NCI-H748 (cell line): ENCODE data around the gene ARHGAP15.

Source experiments
- DNase-seq: peaks from one replicate; lab custom pipeline; 2025; ENCODE audit not compliant: unreplicated experiment; lab: John Stamatoyannopoulos, UW

The ARHGAP15 gene

GRCh38 chr2:143219266-143219665, 90.0 kb downstream of the ARHGAP15 start:
- no peak for DNase-seq

DNA sequence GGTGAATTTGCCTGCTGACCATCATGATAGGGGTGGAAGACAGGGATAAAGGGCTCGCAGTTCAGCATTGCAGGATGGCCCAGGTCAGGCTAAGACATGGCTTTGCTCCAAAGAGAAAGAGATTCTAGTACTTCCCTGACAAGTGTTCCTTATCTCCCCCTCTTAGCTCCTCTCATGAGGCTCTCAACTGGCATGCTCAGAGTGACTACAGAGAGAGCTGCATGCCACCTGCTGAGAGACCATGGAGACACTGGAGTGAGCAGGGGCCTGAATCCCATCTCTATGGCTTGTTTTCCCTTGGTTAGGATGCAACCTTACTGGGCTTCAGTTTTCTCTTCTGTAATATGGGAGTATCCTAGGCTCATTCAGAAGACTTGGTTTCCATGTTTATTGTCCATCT, 94.3 kb downstream of the ARHGAP15 start:
- DNase-seq = no peak

DNA sequence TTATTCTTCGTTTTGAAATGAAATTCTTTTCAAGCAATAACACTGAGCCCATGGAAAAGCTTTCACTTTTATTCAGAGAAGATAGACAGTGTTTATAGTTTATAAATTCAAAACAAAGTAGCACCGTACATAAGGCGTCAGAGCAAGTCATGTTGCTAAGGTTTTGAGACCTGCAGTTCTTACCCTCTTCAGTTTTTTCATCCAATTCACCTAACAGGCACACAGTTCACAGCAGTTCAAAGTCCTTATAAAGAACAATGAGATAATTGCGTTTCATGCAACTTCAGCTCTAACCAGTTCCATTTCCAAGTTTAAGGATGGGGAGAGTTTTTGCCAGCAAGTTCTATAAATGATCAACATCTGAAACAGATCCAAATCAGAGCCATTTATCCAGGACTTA, 96.7 kb downstream of the ARHGAP15 start:
- DNase-seq = no peak

GRCh38 chr2:143226714-143227541, 97.7 kb downstream of the ARHGAP15 start:
- no peak for DNase-seq

- no peak for DNase-seq
Measured at GRCh38 chr2:143229411-143229810, 100.2 kb downstream of the ARHGAP15 start.

GRCh38 chr2:143229952-143230351, 100.7 kb downstream of the ARHGAP15 start:
- no peak for DNase-seq

- DNase-seq = no peak
Measured at GRCh38 chr2:143230506-143231253, 101.5 kb downstream of the ARHGAP15 start.

GRCh38 chr2:143231254-143231645, 102.0 kb downstream of the ARHGAP15 start:
- DNase-seq = no peak

DNA sequence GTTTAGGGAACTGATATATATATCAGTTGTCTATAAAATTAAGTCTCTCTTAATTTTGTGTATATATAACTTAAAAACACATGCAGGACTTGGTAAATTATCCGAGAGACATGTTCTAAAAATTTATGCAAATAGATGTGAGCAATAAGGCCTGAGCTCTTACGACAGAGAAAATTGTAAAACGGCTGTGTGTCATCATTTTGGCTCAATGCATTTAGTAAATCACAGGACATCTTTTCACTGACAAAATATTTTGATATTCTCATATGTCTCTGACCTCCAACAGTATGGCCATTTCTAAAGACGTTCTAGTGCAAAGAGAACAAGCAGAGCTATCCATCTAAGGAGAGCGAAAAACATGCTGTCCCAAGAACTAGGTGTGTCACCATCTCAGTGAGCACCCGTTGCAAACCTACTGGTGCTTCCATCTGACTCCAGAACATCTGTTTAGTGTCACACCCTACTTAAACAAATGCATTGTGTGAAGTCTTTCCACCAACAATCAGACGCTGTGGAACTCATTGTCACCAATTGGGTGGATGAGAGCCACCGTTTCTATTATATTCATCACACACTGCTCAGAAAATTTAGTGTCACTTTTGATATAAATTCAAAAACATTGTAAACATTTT, 108.0 kb downstream of the ARHGAP15 start:
- DNase-seq = no peak

GRCh38 chr2:143241403-143242088, 112.3 kb downstream of the ARHGAP15 start:
- DNase-seq = no peak

- DNase-seq = no peak
Measured at GRCh38 chr2:143246246-143246645, 117.0 kb downstream of the ARHGAP15 start.

- DNase-seq = no peak
Measured at GRCh38 chr2:143246815-143247744, 117.9 kb downstream of the ARHGAP15 start.

GRCh38 chr2:143248631-143249030, 119.4 kb downstream of the ARHGAP15 start:
- DNase-seq = peak; percentile 24

GRCh38 chr2:143251681-143252080, 122.5 kb downstream of the ARHGAP15 start:
- no peak for DNase-seq

DNA sequence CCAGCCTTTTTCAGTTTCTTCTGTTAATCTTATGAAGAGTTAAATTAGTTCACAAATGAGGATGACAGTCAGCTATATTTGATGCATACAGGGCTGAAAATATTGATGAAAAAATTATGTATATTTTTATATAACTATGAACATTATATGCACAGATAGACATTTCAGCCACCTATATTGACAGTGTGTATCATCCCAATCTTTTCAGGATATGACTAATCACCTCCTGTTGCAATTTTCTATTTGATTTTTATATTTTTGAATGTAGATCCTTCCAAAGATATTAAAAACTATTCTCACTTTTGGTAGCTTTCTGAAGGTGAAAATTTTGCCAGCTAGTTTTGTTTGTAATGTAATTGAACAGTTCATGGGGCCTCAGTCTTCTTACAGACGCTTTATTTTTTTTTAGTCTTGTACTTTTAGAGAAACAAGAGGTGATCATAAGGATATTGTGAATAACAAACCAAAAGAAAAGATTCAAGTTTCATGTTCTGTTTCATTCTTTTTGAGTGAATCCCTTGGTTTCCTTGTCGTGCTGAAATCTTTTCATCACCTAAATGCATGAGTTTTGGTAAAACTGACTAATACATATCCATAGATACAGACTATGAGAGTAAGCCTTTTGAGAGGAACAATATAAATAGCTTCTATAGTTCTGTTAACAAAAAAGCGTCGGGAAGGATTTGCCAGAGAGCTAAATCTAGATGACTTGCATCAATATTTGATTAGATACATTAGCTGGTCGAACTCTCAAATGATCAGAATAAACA, 123.1 kb downstream of the ARHGAP15 start:
- no peak for DNase-seq

GRCh38 chr2:143254110-143254509, 124.9 kb downstream of the ARHGAP15 start:
- DNase-seq = no peak

GRCh38 chr2:143255086-143255485, 125.9 kb downstream of the ARHGAP15 start:
- DNase-seq = no peak

DNA sequence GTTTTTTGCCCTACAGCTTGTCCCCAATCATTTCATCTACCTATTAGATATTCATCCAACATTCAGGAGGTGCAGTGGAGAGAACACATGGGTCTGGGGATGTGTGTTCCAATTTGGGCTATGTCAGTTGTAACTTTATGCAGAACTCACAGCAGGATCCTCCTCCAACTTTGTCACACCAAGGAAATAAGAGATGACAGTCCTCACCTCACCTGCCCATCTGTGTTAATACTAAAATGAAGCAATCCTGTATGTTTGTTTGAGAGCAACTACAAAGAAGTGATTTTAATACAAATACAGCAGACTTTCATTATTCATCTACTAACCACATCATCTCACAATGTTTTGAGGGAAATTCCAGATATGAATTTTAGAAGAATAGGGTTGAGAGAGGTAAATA, 126.7 kb downstream of the ARHGAP15 start:
- no peak for DNase-seq

- no peak for DNase-seq
Measured at GRCh38 chr2:143258126-143258892, 129.1 kb downstream of the ARHGAP15 start.
